Measurements from ENCODE around the gene RELA.
"Not testable (repeated sequence)": the region's sequence is repeated elsewhere in the genome, so short reads cannot be mapped to it uniquely, and the experiment has no call there.

RELA gene

DNA sequence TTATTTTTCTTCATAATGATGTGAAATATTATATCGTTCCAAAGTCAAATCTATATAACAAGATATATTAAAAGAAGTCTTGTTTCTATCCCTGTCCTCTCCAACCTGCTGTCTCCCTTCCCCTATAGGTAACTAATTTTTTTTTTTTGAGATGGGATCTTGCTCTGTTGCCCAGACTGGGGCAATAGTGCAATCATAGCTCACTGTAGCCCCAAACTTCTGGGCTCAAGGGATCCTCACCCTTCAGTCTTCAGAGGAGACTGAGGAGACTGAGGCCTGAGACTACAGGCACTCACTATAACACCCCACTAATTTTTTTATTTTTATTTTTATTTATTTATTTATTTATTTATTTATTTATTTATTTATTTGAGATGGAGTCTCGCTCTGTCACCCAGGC is 10.3 kb upstream of the RELA start:
- Histone ChIP-seq H3K27ac (no peak overlapping the region), H3K4me3 (no peak overlapping the region)

DNA sequence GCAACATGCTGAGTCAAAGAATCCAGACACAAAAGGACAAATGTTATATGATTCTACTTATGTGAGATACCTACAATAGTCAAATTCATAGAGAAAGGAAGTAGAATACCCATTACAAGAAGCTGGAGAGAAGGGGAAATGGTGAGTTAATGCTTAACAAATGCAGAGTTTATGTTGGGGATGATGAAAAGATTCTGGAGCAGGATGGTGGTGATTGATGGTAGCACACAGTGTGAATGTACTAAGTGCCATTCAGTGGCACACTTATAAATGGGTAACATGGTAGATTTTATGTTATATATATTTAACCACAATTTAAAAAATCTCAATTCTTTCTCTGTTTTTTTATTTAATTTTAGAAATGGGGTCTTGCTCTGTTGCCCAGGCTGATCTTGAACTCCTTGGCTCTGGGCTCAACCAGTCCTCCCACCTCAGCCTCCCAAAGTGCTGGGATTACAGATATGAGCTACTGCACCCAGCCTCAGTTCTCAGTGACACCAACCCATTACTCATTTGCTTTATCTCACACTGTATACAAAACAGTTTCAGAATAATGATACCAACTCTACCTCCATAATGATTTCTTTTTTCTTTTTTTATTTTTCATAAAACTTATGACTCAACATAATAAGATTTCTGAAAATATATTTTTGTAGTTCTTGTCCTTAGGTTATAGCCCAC is 9.6 kb upstream of the RELA start:
- Histone ChIP-seq H3K27ac (no peak overlapping the region), H3K4me3 (no peak overlapping the region)

DNA sequence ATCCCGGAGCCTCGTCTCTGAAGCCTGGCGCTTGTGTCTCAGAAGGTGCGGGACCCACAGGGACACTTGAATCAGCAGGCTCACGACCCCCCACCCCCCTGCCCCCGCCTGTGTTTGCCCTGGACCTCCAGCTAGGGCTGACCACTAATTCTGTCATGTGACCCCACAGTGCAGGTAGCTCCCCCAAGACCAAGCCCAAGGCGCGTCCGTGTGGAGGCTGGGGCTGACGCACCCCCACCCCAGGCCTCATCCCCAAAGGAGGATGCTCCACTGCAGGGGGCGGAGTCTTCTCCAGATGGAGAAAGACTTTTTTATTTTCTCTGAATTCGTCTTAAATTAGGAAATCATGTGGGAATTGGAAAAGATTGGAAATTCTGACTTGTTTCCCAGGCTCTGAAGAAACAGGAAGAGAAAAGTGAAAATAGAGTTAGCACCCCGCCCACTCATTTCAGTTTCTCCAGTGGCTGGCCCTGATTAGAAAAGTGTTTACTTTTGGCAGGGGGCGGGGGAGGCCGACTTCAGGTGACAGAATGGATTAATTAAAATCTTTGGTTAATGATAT is 1.0 kb upstream of the RELA start:
- Histone ChIP-seq H3K4me3 (peak overlapping the region; percentile 69 to 97 (median 81)), H3K27ac (peak overlapping the region; percentile 92 to 100 (median 98))

DNA sequence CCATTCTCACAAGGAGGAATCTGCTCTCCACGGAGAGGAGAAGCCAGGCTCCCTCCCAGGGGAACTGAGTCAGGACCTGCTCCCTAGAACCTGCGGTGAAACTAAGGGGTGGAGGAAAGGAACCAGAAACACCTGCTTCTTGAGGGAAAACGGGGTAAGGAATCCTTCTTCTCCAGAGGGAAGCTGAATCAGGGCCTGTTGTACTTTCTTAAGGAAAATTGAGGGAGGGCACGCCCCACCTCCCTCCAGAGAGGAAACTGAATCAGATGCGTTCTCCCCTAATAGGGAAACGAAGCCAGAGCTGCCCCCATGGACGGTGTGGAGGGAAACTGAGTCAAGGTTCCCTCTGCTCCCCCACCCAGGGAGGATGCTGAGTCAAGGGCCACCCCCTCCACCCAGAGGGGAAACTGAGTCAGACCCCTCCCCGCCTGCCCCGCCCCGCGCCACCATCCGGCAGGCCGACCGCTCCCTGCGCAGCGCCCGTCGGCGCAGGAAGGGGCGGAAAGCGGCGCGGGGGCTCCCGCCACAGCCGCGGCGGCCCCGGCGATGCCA is 393 bp downstream of the RELA start:
- peak overlapping the region; percentile 69 to 97 (median 81) for H3K4me3 ChIP-seq

DNA sequence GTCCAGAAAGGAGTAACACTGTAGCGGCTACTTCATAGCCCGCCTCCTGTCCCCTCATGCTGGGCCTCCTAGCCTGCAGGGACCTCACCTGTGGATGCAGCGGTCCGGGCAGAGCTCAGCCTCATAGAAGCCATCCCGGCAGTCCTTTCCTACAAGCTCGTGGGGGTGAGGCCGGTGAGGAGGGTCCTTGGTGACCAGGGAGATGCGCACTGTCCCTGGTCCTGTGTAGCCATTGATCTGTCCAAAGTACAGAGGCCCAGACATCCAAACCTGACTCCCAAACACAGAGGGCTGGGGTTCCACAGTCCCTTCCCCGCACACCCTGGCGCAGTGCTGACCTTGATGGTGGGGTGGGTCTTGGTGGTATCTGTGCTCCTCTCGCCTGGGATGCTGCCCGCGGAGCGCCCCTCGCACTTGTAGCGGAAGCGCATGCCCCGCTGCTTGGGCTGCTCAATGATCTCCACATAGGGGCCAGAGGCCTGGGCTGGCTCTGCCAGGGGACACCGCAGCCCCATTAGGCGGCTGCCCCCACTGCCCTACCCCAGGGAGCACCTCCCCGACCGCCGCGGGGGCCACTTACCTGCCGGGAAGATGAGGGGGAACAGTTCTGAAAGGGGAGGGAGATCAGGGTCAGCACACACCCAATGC is 993 bp downstream of the RELA start:
- H3K27ac ChIP-seq, result peak overlapping the region; percentile 26 to 100 (median 98)

More for the DNA sequence above, 393 bp downstream of the RELA start:
- peak overlapping the region; percentile 92 to 100 (median 98) for H3K27ac ChIP-seq

DNA sequence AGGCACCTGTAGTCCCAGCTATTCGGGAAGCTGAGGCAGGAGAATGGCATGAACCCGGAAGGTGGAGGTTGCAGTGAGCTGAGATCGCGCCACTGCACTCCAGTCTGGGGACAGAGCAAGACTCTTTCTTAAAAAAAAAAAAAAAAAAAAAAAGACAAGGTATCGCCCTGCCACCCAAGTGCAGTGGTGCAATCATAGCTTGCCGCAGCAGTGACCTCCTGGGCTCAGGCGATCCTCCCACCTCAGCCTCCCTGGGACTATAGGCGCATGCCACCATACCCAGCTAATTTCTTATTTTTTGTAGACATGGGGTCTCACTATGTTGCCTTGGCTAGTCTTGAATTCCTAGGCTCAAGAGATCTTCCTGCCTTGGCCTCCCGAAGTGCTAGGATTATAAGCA is 1.8 kb downstream of the RELA start:
- not testable (repeated sequence) for H3K4me3 ChIP-seq
- peak overlapping the region in 5 of 21 experiments; percentile 97 to 100 (median 99) for H3K27ac ChIP-seq

More for the DNA sequence above, 993 bp downstream of the RELA start:
- H3K4me3 ChIP-seq, result peak overlapping the region; percentile 69 to 97 (median 81)

DNA sequence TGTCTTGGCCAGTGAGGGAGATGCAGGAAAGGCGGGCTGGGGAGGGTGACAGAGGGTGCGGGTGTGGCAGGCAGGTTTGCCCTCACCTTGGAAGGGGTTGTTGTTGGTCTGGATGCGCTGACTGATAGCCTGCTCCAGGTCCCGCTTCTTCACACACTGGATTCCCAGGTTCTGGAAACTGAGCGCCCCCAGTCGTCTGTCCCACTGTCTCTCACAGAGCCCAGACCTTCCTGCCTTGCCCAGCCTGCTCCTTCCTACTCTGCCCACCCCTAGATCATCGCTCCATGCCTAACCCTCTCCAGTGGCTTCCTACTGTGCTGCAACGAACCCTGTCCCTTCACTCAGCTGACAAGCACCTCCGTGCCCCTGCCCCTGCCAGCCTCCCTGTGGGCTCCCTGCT is 2.7 kb downstream of the RELA start:
- peak overlapping the region in 3 of 21 experiments; percentile 35 to 98 (median 60) for H3K27ac ChIP-seq
- no peak overlapping the region for H3K4me3 ChIP-seq

DNA sequence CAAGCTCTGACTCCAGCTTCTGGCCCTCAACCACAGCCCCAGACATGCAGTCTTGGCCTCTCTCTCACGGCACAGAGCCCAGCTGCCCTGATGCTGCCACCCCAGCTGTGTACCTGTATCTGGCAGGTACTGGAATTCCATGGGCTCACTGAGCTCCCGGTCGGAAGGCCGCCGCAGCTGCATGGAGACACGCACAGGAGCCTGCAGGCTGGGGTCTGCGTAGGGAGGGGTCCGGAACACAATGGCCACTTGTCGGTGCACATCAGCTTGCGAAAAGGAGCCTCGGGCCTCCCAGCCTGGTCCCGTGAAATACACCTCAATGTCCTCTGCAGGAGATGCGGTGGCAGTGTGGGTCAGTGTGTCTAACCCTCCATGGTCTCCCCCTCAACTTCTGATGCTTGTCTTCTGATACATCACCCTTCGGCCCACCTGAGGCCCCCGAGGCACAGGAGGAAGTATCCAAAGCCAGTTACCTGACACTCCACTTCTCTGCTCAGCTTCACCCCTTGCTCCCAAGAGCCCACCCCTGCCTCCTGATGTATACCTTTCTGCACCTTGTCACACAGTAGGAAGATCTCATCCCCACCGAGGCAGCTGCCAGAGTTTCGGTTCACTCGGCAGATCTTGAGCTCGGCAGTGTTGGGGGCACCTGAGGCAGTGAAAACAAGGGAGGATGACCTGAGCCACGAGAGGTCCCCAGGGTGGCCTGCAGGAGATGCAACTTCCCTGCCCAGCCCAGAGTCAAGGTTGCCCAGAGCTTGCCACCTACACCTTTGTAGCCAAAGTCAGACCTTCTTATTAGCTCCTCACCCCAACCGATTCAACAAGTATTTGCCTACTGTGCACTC is 4.3 kb downstream of the RELA start:
- Histone ChIP-seq H3K4me3 (no peak overlapping the region), H3K27ac (no peak overlapping the region)

DNA sequence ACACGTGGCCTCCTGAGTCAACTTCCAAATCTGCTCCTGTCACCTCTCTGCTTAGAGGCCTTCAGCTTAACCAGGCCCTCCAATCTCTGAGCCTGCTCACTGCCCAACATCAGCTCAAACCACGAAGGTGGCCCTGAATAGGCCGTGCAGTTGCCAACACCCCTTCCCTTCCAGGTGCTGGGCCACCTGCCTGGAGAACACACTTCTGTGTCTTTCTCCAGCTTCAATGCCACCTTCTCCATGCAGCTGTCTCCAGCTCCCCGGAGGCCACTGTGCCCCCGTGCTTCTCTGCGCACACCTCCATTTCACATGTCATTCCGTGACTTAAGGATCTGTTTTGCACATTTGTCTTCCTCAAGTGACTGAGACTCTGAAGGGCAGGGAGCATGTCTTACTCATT is 5.3 kb downstream of the RELA start:
- no peak overlapping the region for H3K27ac ChIP-seq
- no peak overlapping the region for H3K4me3 ChIP-seq

DNA sequence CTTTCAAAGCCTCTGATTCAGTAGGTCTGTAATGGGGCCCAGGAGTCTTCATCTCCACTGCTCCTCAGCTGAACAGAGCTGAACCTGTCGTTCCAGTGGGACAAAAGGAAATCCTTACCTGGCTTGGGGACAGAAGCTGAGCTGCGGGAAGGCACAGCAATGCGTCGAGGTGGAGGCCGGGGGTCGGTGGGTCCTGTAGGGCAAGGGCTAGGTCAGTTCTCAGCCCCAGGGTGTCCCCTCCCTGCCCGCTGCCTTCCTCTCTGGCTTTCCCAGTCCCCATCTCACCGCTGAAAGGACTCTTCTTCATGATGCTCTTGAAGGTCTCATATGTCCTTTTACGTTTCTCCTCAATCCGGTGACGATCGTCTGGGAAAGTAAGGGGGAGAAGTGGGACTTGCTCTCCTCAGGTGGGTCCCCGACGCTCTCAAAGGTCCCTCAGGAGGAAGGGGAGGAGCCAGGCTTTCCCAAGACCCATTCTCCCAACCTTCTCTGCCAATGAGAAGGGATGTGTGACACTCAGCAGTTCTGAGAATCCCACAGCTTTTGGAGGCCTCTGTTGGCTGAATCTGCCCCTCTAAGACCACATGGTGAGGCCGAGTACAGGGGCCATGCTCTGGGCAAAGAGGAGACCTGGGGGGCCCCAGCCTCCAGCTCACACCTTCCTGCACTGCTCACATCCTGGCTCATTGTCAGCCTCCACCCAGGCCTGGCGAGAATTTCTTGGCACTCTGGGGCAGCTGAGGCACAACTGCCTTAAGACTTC is 7.0 kb downstream of the RELA start:
- Histone ChIP-seq H3K4me3 (no peak overlapping the region), H3K27ac (no peak overlapping the region)

DNA sequence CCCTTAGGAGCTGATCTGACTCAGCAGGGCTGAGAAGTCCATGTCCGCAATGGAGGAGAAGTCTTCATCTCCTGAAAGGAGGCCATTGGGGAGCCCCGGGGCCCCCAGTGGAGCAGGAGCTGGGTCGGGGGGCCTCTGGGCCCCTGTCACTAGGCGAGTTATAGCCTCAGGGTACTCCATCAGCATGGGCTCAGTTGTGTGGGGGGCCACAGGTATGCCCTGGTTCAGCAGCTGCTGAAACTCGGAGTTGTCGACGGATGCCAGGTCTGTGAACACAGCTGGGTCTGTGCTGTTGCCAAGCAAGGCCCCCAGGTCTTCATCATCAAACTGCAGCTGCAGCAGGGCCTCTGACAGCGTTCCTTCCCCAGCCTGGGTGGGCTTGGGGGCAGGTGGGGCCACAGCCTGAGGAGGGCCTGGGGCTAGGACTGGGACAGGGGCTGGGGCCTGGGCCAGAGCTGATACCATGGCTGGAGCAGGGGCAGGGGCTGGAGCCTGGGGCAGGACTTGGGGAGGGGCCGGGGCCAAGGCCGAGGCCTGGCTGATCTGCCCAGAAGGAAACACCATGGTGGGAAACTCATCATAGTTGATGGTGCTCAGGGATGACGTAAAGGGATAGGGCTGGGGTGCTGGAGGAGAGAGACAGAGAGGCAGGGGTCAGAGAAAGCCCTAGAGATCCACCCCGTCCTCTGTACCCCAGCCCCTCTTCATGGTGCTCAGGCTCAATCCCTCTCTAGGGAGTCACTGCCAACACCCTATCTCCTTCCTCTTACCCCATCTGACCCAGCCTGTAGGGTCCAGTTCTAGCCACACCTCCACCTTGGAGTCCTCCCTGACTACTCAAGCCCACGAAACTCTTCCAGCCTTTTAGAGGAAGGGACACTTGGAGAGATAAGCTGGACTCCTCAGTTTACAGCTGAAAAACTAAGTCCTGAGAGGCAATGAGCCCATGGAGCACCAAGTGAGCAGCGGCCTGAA is 8.1 kb downstream of the RELA start:
- Histone ChIP-seq H3K4me3 (no peak overlapping the region), H3K27ac (peak overlapping the region in 14 of 21 experiments; percentile 10 to 98 (median 92))

DNA sequence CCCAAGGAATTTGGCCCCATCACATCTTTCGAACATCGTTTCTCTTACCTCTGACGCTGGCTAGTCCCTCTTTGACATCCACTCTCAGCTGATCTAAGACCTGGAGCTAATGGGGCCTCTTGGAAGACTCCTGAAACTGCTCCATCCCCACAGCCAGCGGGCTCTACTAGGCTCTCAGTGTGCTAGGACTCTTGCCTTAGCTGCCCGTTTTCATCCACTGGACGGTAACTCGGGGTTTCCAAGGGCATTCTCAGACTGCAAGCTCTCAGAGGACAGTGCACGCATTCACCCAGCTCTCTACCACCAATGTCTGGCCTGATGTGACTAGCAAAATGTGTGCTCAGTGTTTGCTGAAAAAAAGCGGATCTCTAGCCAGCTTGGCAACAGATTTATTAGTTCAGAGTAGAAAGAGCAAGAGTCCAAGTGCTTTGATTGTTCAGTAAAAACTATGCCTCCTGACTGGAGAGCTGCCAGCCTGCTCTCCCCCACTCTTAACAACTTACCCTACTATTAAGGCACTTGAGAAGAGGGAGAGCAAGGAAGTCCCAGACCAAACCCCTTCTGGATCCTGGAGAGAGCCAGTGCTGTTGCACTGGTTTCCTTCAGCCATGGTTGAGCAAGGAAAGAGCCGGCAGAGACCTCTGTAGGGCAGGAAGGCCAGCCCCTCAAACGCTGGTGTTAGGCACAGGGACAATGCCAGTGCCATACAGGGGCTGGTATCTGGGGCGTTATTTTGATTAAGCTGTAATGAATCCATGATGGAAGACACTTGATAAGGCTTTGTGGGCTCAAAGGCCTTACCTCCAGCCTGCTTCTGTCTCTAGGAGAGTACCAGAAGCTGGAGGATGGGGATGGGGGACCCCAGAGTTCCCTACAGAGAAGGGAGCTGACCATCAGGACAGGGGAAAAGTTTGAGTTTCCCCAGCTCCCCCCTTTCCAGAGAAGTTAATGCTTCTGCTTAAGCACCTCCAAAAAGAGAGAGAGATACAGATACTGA is 9.2 kb downstream of the RELA start:
- H3K4me3 ChIP-seq, result peak overlapping the region; percentile 31 to 50 (median 40)

DNA sequence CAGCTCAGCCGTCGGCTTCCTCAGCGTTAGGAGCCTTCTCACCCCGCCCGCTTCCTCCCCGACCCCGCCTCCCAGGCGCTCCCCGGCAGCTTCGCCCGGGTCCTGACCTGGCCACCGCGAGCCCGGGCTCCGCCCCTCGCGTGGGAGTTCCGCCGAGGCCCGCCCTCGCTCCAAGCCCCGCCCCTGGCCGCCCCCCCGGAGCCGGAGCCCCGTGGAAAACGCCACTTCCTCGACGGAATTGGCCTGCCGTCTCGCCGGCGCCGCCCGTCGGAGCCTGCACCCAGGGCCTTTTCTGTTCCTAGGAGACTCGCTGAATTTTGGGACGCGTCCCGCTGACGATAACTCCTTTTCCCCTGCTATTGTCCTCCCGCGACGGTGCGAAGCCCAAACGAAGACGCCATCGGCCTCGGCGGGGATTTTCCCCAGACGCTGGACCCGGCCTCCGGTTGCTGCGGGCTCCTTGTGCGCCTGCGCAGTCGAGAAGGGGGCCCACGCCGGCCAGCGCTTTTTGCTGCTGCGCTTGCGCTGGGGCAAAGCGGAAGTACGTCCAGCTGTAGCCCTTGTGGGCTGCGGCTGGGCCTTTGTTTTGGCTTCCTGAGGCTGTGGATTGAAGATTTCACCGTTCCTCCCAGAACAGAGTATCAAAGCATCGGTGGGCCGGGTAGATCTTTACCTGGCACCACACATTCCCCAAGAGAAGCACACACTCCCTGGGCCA is 10.0 kb downstream of the RELA start:
- Histone ChIP-seq H3K27ac (peak overlapping the region in 20 of 21 experiments; percentile 84 to 98 (median 92)), H3K4me3 (peak overlapping the region; percentile 31 to 50 (median 40))

More for the DNA sequence above, 9.2 kb downstream of the RELA start:
- peak overlapping the region; percentile 16 to 98 (median 92) for H3K27ac ChIP-seq

DNA sequence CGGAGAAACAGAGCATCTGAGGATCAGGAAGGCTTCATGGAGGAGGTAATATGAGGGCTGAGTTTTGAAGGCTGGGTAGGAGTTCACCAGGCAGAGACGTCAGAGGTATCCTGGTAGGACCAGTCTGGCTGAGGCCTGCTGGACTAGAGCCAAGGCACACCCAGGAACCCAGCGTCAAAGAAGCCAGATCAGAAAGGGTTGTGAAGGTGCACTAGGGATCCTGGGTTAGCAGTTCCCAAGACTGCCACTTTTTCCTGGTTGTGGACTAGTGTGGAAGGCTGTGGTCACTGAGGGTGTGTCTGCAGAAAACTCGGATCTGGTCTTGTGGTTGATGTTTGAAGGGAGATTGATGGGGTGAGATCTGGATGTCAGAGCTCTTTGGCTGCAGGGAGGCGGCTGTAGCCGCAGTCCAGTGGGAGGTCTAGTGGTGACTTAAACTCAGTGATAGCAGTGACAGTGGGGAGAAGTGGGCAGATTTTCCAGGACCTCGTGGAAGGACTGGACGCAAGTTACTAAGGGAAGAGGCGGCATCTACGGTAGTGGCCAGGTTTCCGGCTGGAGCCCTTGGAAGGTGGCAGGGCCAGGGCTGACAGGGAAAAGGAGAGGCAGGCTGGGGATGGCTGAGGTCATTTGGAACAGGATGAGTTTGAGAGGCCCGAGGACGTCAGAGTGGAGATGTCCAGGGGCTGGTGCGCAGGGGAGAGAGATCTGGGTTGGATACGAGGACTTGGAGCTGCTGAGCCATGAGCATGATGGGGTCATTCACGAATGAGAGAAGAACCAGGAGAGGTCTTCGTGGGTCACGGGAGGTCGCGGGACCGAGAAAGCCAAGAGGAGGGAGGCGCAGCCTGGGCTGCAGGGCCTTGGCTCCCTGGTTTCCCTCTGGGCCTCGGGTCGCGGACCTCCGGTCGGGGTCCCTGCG is 10.9 kb downstream of the RELA start:
- Histone ChIP-seq H3K4me3 (peak overlapping the region; percentile 31 to 50 (median 40)), H3K27ac (peak overlapping the region in 20 of 21 experiments; percentile 84 to 98 (median 92))

DNA sequence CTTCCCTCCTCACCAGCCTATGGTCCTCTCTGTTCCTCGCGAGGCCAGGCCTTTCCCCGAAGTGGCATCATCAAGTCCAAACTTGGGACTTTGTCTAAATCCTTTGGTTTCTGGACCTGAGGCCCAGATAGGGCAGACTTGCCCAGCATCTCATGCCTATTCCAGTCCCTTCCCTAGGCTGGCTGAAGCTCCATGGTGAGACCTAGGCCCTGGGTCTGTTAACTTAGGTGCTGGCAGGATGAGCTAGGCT is 11.5 kb downstream of the RELA start:
- Histone ChIP-seq H3K4me3 (no peak overlapping the region), H3K27ac (peak overlapping the region in 19 of 21 experiments; percentile 31 to 98 (median 93))

Measured in skin epidermis (tissue), 12 donors.